Fibroblast of the aortic adventitia (primary cell): ENCODE measurements around the gene POLE2. TPM values are rescaled to one million over a fixed set of nuclear protein-coding genes. Genes with fewer than 3 reads are reported as not detected.
"Not testable (repeated sequence)": the region's sequence is repeated elsewhere in the genome, so short reads cannot be mapped to it uniquely, and the experiment has no call there.

Experiments
- DNase-seq: peaks from one replicate; pipeline ENCODE4 v3.0.0-alpha.2; 2010; ENCODE audit warnings: low read depth
- H3K4me3 ChIP-seq: 2 replicates; pipeline ENCODE4 v1.5.1; 2011; ENCODE audit warnings: low read depth, mild to moderate bottlenecking, control low read depth, low read length, moderate library complexity
- total RNA-seq: library from RNA; depleted of rRNA; stranded (reverse); fragments of >200 nt; gene quantifications from 2 replicates; pipeline ENCODE4 v1.2.3, GENCODE V29; 2012; ENCODE audit warnings: low replicate concordance
- TF ChIP-seq, protein P1 (sequence below): IDR thresholded peaks from 2 replicates; pipeline ENCODE4 v1.5.1; 2011; ENCODE audit warnings: mild to moderate bottlenecking, low read length, control low read depth, inconsistent platforms; ENCODE audit not compliant: insufficient read depth

The POLE2 gene
- total RNA-seq, 1 donor, result 36.2 TPM

- TF ChIP-seq, protein P1, sequence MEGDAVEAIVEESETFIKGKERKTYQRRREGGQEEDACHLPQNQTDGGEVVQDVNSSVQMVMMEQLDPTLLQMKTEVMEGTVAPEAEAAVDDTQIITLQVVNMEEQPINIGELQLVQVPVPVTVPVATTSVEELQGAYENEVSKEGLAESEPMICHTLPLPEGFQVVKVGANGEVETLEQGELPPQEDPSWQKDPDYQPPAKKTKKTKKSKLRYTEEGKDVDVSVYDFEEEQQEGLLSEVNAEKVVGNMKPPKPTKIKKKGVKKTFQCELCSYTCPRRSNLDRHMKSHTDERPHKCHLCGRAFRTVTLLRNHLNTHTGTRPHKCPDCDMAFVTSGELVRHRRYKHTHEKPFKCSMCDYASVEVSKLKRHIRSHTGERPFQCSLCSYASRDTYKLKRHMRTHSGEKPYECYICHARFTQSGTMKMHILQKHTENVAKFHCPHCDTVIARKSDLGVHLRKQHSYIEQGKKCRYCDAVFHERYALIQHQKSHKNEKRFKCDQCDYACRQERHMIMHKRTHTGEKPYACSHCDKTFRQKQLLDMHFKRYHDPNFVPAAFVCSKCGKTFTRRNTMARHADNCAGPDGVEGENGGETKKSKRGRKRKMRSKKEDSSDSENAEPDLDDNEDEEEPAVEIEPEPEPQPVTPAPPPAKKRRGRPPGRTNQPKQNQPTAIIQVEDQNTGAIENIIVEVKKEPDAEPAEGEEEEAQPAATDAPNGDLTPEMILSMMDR, result no peak
- H3K4me3 ChIP-seq, result no peak overlapping the region
- DNase-seq, result no peak
Measured at GRCh38 chr14:49686425-49686824, 1.6 kb downstream of the POLE2 start.

GRCh38 chr14:49679271-49679670 is 8.7 kb downstream of the POLE2 start:
- DNase-seq, result no peak
- TF ChIP-seq, protein P1, result no peak
- H3K4me3 ChIP-seq, result no peak overlapping the region

DNA sequence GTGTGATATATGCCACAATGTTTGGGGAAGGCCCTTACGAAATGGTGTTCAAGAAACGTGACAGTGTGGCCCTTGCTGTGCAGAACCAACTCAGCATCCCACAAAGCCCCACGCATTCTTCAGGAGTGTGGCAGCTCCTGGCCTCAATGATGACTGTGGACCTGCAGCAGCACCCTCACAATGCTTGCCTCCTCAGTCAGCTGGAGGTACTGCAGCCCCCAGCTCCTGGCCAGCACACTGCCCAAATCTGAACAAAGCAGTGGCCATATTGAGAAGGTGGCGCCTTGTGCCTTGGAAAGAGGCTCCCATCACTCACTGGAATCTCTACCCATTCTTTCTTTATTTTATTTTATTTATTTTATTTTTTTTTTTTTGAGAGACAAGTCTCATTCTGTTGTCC is 10.4 kb downstream of the POLE2 start:
- TF ChIP-seq, protein P1, result peak; percentile 26
- DNase-seq, result no peak
- no peak overlapping the region for H3K4me3 ChIP-seq

- DNase-seq, result no peak
- TF ChIP-seq, protein P1, result no peak
- no peak overlapping the region for H3K4me3 ChIP-seq
Measured at GRCh38 chr14:49673586-49673985, 14.4 kb downstream of the POLE2 start.

GRCh38 chr14:49670475-49670874 is 17.5 kb downstream of the POLE2 start:
- no peak overlapping the region for H3K4me3 ChIP-seq
- DNase-seq, result no peak
- TF ChIP-seq, protein P1, result no peak

GRCh38 chr14:49659526-49660455 is 28.2 kb downstream of the POLE2 start:
- no peak for DNase-seq
- H3K4me3 ChIP-seq, result no peak overlapping the region
- TF ChIP-seq, protein P1, result no peak

DNA sequence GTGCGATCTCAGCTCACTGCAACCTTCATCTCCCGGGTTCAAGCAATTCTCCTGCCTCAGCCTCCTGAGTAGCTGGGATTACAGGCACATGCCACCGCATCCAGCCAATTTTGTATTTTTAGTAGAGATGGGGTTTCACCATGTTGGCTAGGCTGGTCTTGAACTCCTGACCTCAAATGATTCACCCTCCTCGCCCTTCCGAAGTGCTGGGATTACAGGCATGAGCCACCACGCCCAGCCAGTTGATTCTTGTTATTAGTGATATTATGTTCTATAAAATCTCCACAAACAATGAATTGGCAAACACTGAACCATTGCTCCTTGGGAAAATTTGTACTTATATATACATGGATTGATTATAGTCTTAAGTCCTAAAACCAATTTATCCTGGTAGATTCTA is 30.5 kb downstream of the POLE2 start:
- not testable (repeated sequence) for H3K4me3 ChIP-seq
- peak; percentile 22 for DNase-seq
